Left colon (tissue), 2 donors: ENCODE measurements around the gene FCN3. TPM values are rescaled to one million over a fixed set of nuclear protein-coding genes. Genes with fewer than 3 reads are reported as not detected.
A peak's percentile ranks its signal among the peaks of the same experiment; 100 is the strongest.

Experiments used
- ATAC-seq: fragments of 200-7000 bp; cut with Tn5 transposase; one replicate; pipeline ENCODE4 v1.9.1; 2020; ENCODE audit warnings: mild to moderate bottlenecking, moderate library complexity
- DNase-seq, 2 donors: peaks; one replicate each; pipeline ENCODE4 v3.0.0-alpha.2; 2020
- intact Hi-C, 2 donors: fragments of 100-400 bp; cut with DNase I in 1 of 2; cut with micrococcal nuclease in 1 of 2; formaldehyde crosslinking; loops; one replicate each; pipeline versions ENCODE4 v1.11.2 to v1.14.0; 2022; cut with DNase I, micrococcal nuclease
- total RNA-seq, 2 donors: library from RNA; stranded (reverse); fragmentation: NEBNext Ultra II Directional; extraction: Animal tissue kit (Norgen Biotek cat#: 25700); gene quantifications; one replicate each; pipeline ENCODE4 v1.2.1, GENCODE V29; 2021
- donor health status: DM: no; HTN: no; CAD: no.
- donor health status: DM: yes; HTN: yes; CAD: no.

The FCN3 gene
- total RNA-seq, 2 donors from 2014 or later = 0.45 to 0.76 TPM

DNA sequence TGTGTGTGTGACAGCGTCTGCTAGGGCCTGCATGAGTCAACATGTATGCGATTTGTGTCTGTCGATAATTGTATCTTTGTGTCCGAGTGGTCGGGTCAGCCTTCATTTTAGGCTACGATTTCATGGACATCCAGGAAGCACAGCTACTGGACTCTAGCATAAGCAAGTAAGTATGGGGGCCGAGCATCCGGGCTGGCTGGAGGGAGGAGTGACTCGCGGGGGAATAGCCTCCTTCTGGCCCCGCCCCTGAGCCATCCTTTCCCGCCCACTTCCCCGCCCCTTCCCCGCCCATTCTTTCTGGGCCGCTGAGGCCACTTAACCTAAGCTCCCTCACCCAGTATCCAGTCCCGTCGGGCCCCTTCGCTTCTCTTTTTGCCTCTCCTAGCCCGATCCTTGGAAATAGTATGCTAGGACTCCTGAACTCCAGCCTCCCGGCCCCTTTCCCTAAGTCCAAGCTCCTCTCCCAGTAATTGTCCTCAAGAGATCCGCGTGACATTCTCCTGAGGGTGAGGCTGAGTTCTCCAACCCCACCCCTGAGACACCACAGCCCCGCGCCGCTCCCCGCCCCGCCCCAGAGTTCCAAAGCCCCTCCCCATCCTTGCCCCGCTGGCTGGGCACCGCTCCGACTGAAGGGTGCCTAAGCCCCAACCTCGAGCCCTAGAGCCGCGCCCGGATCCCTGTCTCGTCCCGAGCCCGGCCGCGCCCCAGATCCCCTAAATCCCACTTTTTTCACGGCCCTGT, 9.1 kb downstream of the FCN3 start:
- peak; percentile 92 for DNase-seq
- intact Hi-C loops = no loop called here
- ATAC-seq = peak; percentile 76

- ATAC-seq (no peak), DNase-seq (no peak)
- intact Hi-C loops = no loop called here
Observed at GRCh38 chr1:27364696-27365371, 9.8 kb downstream of the FCN3 start.

GRCh38 chr1:27363766-27364695, 10.6 kb downstream of the FCN3 start:
- DNase-seq (no peak), ATAC-seq (no peak)
- intact Hi-C loops = no loop called here

DNA sequence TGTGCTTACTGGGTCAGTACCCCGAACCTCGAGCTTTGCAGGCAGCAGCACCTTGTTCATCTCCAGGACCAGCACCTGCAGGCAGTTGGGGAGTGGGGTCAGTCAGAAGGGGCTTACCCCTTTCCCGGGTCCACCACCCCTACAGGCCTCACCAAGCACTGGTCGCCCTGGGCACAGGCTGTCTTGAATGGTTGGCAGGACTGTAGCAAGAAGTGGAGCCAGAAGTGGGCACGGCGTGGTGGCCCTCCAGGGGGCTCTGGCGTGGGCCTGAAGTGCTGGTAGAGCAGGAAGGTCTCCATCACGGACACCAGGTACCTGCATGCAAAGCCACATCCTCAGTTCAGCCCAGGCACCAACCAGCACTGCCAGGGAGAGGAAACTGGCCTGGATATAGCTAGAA, 13.1 kb downstream of the FCN3 start:
- ATAC-seq (no peak), DNase-seq (no peak)
- intact Hi-C loops = no loop called here

DNA sequence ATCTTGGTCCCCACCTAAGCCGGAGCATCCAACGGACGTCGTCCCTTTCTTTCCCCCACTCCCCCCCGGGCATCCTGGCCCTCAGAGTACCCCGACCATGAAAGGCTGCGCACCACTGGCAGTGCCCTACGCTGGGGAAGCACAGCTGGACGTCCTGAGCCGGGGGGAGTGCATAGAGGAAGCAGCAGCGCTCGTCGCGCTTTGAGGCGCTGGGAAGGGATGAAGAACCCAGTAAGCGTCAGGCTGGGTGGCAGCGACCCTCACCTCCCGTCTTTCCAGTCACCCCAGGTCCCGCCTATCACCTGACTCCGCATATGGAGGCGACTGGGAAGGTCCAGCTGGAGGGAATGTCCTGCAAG, 13.6 kb downstream of the FCN3 start:
- intact Hi-C loops = no loop called here
- ATAC-seq (no peak), DNase-seq (no peak)

DNA sequence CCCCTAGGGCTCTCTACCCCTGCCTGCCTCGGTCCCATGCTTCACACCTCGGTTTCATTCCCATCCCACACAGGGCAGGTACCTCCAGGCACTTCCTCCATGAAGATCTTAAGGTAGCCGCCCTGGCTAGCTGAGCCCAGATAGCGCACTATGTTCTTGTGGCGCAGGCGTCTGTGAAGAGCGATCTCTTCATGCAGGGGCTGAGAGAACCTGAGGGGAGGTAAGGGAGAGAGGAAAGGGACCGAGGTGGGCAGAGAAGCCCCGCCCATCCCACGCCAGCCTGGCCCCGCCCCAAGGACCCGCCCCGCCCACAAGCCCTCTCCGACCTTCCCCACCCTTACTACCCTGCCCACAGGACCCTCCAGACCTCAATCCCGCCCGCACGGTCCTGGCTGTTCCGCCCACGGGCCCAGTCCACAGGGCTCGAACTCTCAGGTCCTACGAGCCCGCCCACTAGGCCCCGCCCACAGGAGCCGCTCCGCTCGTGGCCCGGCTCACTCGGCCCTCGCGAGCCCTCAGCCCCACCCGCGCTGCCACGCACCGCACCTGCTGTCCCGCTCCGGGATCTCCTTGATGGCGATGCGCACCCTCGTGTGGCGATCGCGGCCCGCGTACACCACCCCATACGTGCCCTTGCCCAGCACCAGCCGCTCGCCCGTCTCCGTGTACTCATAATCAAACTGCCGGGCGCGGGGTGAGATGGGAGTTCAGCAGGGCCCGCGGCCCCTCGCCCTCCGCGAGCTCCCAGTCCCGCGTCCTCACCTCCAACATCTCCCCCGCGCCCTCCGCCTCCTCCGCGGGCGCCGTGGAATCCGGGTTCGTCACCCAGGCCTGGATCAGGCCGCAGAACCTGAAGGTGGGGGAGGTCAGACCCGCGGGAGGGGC, 14.2 kb downstream of the FCN3 start:
- intact Hi-C loops = no loop called here
- DNase-seq = peak in 1 of 2 donors; percentile 70
- ATAC-seq = no peak

GRCh38 chr1:27359822-27360158, 14.8 kb downstream of the FCN3 start:
- no peak for DNase-seq
- intact Hi-C loops = no loop called here
- no peak for ATAC-seq

GRCh38 chr1:27358928-27359313, 15.7 kb downstream of the FCN3 start:
- intact Hi-C loops = no loop called here
- no peak for DNase-seq

DNA sequence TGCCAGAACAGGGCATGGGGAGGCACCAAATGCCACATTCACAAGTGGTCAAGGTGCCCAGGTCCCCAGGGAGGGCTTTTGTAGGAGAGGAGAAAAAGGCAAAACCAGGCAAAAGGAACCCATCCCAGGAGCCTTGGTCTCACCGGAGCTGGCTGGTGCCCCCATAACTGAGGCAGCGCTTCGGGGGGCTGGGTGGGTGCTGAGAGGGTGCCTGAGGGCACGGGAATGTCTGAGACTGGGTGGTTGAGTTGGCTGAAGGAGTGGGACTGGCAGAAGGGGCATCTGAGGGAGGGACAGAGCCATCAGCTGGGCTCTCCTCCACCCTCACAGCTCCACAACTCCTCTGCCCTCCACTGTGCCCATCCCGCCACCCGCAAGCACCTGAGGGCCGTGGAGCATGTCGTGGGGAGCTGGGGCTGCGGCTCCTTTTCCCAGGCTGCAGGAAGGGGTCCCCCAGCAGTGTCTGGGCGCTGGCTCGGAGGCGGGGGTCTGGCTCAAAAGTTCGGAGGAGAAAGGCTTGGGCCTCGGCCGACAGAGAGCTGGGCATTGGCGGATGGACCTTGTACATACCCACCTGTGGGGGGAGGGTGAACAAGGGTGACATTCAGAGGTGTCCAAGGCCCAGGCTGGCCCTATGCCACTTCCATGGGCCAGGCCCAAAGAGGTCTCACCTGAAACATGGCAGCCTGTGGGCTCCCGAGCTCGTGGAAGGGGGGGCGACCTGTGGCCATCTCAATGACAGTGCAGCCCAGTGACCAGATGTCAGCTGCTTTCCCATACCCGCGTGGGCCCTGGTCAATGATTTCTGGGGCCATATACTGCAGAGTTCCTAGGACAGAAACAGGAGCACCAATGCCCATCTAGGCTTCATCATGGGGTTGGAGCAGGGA, 16.3 kb downstream of the FCN3 start:
- DNase-seq = no peak
- no peak for ATAC-seq
- intact Hi-C loops = no loop called here

More at GRCh38 chr1:27358928-27359313, 15.7 kb downstream of the FCN3 start:
- no peak for ATAC-seq

GRCh38 chr1:27357281-27358037, 17.2 kb downstream of the FCN3 start:
- intact Hi-C loops = no loop called here
- DNase-seq (peak; percentile 68 to 80), ATAC-seq (peak; percentile 77)

- ATAC-seq = peak; percentile 90
Observed at GRCh38 chr1:27356619-27357280, 17.9 kb downstream of the FCN3 start.

GRCh38 chr1:27356277-27356618, 18.4 kb downstream of the FCN3 start:
- no peak for DNase-seq
- intact Hi-C loops = no loop called here

More at GRCh38 chr1:27356619-27357280, 17.9 kb downstream of the FCN3 start:
- intact Hi-C loops = no loop called here
- peak; percentile 89 to 91 for DNase-seq

GRCh38 chr1:27355683-27356082, 18.9 kb downstream of the FCN3 start:
- DNase-seq (no peak), ATAC-seq (no peak)
- intact Hi-C loops = no loop called here

More at GRCh38 chr1:27356277-27356618, 18.4 kb downstream of the FCN3 start:
- no peak for ATAC-seq

DNA sequence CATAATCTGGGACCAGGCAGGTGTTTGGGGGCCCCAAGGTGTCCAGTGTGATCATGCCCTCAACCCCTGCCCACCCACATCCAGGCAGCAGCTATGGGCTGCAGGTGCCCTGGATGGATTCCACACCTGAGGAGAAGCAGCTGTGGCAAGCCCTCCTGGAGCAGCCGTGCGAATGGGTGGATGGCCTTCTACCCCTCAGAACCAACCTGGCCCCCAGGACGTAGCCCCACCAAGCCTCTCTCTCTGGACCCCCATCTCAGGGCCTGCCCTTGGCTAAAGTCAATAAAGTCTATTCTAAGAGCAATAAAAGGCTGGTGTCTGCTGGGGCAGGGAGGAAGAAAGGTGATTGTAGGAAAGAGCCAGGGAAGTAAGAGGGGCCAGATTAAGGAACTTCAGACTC, 21.0 kb downstream of the FCN3 start:
- ATAC-seq (no peak), DNase-seq (no peak)
- intact Hi-C loops = no loop called here

DNA sequence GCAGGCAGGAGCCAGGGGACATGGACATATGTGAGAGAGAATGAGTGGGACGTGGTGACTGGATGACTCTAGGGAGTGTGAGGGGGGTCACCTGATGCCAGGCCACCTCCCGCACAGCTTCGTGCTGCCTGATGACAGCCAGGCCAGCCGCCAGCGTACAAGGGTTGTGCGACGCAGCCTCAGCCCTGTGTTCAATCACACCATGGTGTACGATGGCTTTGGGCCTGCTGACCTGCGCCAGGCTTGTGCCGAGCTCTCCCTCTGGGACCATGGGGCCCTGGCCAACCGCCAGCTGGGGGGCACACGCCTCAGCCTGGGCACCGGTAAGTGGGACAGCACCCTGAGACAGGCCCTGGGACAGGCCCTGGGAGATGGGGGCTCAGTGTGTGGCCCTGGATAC, 21.5 kb downstream of the FCN3 start:
- no peak for DNase-seq
- ATAC-seq = no peak
- intact Hi-C loops = no loop called here

DNA sequence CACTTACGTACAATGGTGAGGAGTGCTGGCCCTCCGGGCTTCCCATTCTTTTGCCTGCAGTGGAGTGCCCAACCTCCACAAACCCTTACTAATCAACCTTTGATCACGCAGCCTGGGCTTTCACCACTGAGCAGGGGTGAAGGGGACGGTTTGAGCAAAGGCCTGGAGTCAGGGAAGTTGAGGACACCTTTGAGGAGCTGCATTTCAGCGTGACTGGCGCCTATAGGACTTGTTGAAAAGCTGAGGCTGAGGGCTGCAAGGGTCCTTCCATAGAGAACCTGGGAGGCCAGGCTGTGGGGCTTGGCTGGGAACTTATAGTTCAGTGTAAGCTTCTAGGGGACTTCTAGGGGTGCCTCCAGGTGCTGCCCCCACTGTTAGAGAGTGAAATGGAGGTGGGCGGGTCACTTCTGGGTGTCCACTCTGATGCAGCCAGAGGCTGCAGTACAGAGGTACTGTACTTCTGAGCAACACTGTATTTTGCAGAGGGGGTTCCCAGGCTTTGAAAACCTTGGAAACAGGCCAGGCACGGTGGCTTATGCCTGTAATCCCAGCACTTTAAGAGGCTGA, 23.0 kb downstream of the FCN3 start:
- intact Hi-C loops = no loop called here
- peak; percentile 9 for ATAC-seq
- DNase-seq = no peak
